HepG2 (cell line): Measurements from ENCODE around the gene GNPDA2. TPM values are rescaled to one million over a fixed set of nuclear protein-coding genes. Genes with fewer than 3 reads are reported as not detected.

Experiments
- ATAC-seq: fragments of 200-7000 bp; cut with Tn5 transposase; 3 replicates; pipeline ENCODE4 v1.9.1; 2020; ENCODE audit warnings: mild to moderate bottlenecking, moderate library complexity
- BruUV-seq: library from RNA; stranded (reverse); fragments of 400-500 nt; replicated peaks from 2 replicates; lab custom pipeline; 2021; lab: Mats Ljungman, UMichigan
- CTCF ChIA-PET: fragments of 300-600 bp; formaldehyde crosslinking; extraction: SDS; loops from one replicate; lab custom pipeline; 2021; ENCODE audit warnings: low total read pairs, inconsistent platforms, low intra/inter-chr PET ratio; lab: Yijun Ruan, JAX
- POLR2A ChIA-PET: fragments of 350-600 bp; sonication (Branson Sonifier 250); formaldehyde crosslinking; loops from one replicate; lab custom pipeline; 2020; ENCODE audit warnings: antibody characterized with exemption, inconsistent platforms; lab: Yijun Ruan, JAX
- DNase-seq: peaks from one replicate; pipeline ENCODE4 v3.0.0-alpha.2; 2015; ENCODE audit warnings: low spot score
- FAIRE-seq: peaks from 3 replicates; lab custom pipeline; 2011; peaks lifted over from hg19 to GRCh38; lab: Jason Lieb, UNC
- H2AFZ ChIP-seq: one replicate; pipeline ENCODE4 v1.6.1; 2011; ENCODE audit warnings: low read length, inconsistent platforms
- H3K27ac ChIP-seq: fragments of 300-600 bp; 3 replicates; pipeline ENCODE4 v1.8.0; 2011; ENCODE audit warnings: mixed run types, mild to moderate bottlenecking, mixed read lengths, low read length, inconsistent platforms; ENCODE audit not compliant: insufficient read depth; ENCODE audit errors: extremely low read length
- H3K27me3 ChIP-seq, 2 experiments: fragments of 200-600 bp in 1 of 2; 2 replicates in 1 of 2; 3 replicates in 1 of 2; pipeline versions ENCODE4 v1.6.0 to v1.8.0; 2011; ENCODE audit warnings: low read length in 2 of 2, mild to moderate bottlenecking in 2 of 2, moderate library complexity in 2 of 2, inconsistent platforms in 1 of 2; ENCODE audit not compliant: insufficient read depth in 2 of 2, control insufficient read depth in 1 of 2
- H3K36me3 ChIP-seq, 2 experiments: fragments of 200-600 bp in 1 of 2; replicated peaks in 1 of 2; 2 replicates in 1 of 2; 3 replicates in 1 of 2; pipeline versions ENCODE4 v1.5.1 to v1.8.0; 2011; ENCODE audit warnings: low read length in 2 of 2, inconsistent platforms in 1 of 2; ENCODE audit not compliant: insufficient read depth in 2 of 2, control insufficient read depth in 1 of 2
- H3K4me1 ChIP-seq: 2 replicates; pipeline ENCODE4 v1.5.1; 2012; ENCODE audit warnings: low read length, inconsistent platforms; ENCODE audit not compliant: insufficient read depth
- H3K4me2 ChIP-seq: 2 replicates; pipeline ENCODE4 v1.6.0; 2011; ENCODE audit warnings: low read depth, low read length, inconsistent platforms
- H3K4me3 ChIP-seq, 3 experiments: fragments of 200-600 bp in 1 of 3; sonication (generic), shearing (Covaris generic) in 1 of 3; replicated peaks in 1 of 3; 2 replicates each; pipeline ENCODE4 v1.5.1; 2011 to 2016; ENCODE audit warnings: low read length in 3 of 3, inconsistent platforms in 2 of 3, low read depth in 2 of 3, mild to moderate bottlenecking in 2 of 3, control low read depth in 1 of 3, mixed read lengths in 1 of 3; ENCODE audit not compliant: insufficient read depth in 1 of 3
- H3K79me2 ChIP-seq: one replicate; pipeline ENCODE4 v1.6.1; 2011; ENCODE audit warnings: low read length, inconsistent platforms; ENCODE audit not compliant: insufficient read depth
- H3K9ac ChIP-seq: 2 replicates; pipeline ENCODE4 v1.6.0; 2011; ENCODE audit warnings: mild to moderate bottlenecking, low read depth, low read length, inconsistent platforms; ENCODE audit not compliant: insufficient read depth
- H3K9me3 ChIP-seq: 2 replicates; pipeline ENCODE4 v1.5.1; 2012; ENCODE audit warnings: mild to moderate bottlenecking, low read length
- H4K20me1 ChIP-seq: 2 replicates; pipeline ENCODE4 v1.6.0; 2011; ENCODE audit warnings: inconsistent platforms, mild to moderate bottlenecking, low read length, moderate library complexity; ENCODE audit not compliant: insufficient read depth
- ATF7-NPFF ChIP-seq: sonication (generic); formaldehyde crosslinking; IDR thresholded peaks from 2 replicates; pipeline ENCODE4 v1.8.1; 2023; ENCODE audit warnings: mild to moderate bottlenecking, low read depth, missing genetic modification reagents, moderate library complexity
- BRD4 ChIP-seq: sonication (generic); formaldehyde crosslinking; IDR thresholded peaks from 2 replicates; pipeline ENCODE4 v1.4.0; 2020; ENCODE audit warnings: missing genetic modification reagents
- EHMT2 ChIP-seq: fragments of 200-600 bp; sonication (generic); IDR thresholded peaks from 2 replicates; pipeline ENCODE4 v1.7.0; 2017; ENCODE audit warnings: antibody characterized with exemption, low read depth, low read length, borderline replicate concordance
- FOSL2 ChIP-seq: sonication (generic); formaldehyde crosslinking; IDR thresholded peaks from 2 replicates; pipeline ENCODE4 v1.4.0; 2020; ENCODE audit warnings: missing genetic modification reagents
- FOXC1 ChIP-seq: sonication (generic); formaldehyde crosslinking; IDR thresholded peaks from 2 replicates; pipeline ENCODE4 v1.8.0; 2022; ENCODE audit warnings: mild to moderate bottlenecking, missing genetic modification reagents, borderline replicate concordance
- MED13 ChIP-seq: sonication (generic); formaldehyde crosslinking; IDR thresholded peaks from 2 replicates; pipeline ENCODE4 v1.5.0; 2020; ENCODE audit warnings: missing genetic modification reagents
- MTA3 ChIP-seq: sonication (generic); formaldehyde crosslinking; IDR thresholded peaks from 2 replicates; pipeline ENCODE4 v1.4.0; 2020; ENCODE audit warnings: missing genetic modification reagents
- NCOR1 ChIP-seq: fragments of 200-600 bp; sonication (generic); IDR thresholded peaks from 2 replicates; pipeline ENCODE4 v1.7.0; 2017; ENCODE audit warnings: antibody characterized with exemption, low read length, borderline replicate concordance
- SALL2 ChIP-seq: sonication (generic); formaldehyde crosslinking; IDR thresholded peaks from 2 replicates; pipeline ENCODE4 v1.8.1; 2023; ENCODE audit warnings: mild to moderate bottlenecking, missing genetic modification reagents, inconsistent platforms
- SATB2 ChIP-seq: sonication (generic); formaldehyde crosslinking; IDR thresholded peaks from 2 replicates; pipeline ENCODE4 v1.5.0; 2020; ENCODE audit warnings: missing genetic modification reagents
- SIN3A ChIP-seq: IDR thresholded peaks from 2 replicates; pipeline ENCODE4 v1.6.1; 2011; ENCODE audit warnings: low read depth, mild to moderate bottlenecking, control low read depth, low read length, borderline replicate concordance
- SMARCC2 ChIP-seq: fragments of 450-650 bp; IDR thresholded peaks from 2 replicates; pipeline ENCODE4 v1.6.1; 2017; ENCODE audit warnings: antibody characterized with exemption, mild to moderate bottlenecking
- SOX13 ChIP-seq, 3 experiments: fragments of 450-650 bp in 1 of 3; sonication (generic) in 1 of 3; formaldehyde crosslinking in 1 of 3; IDR thresholded peaks in 2 of 3; conservative IDR thresholded peaks in 1 of 3; 2 replicates each; pipeline versions ENCODE4 v1.5.0 to v1.6.1; 2016 to 2020; ENCODE audit warnings: antibody characterized with exemption in 1 of 3, mild to moderate bottlenecking in 1 of 3, missing compliant biosample characterization in 1 of 3, missing genetic modification reagents in 1 of 3, moderate library complexity in 1 of 3
- U2AF2 ChIP-seq: fragments of 200-400 bp; formaldehyde crosslinking; IDR thresholded peaks from 2 replicates; pipeline ENCODE4 v1.6.1; 2017; ENCODE audit warnings: low read depth, mild to moderate bottlenecking, low read length
- ZBTB20 ChIP-seq: sonication (generic); formaldehyde crosslinking; IDR thresholded peaks from 2 replicates; pipeline ENCODE4 v1.8.1; 2023; ENCODE audit warnings: missing genetic modification reagents, low read depth, mild to moderate bottlenecking, borderline replicate concordance
- ZNF564 ChIP-seq: sonication (generic); formaldehyde crosslinking; IDR thresholded peaks from 2 replicates; pipeline ENCODE4 v1.8.1; 2023; ENCODE audit warnings: mild to moderate bottlenecking, missing genetic modification reagents
- ZNF768 ChIP-seq: sonication (generic); formaldehyde crosslinking; IDR thresholded peaks from 2 replicates; pipeline ENCODE4 v1.4.0; 2020; ENCODE audit warnings: missing genetic modification reagents
- ZNF883 ChIP-seq: sonication (generic); formaldehyde crosslinking; IDR thresholded peaks from 2 replicates; pipeline ENCODE4 v1.5.1; 2020; ENCODE audit warnings: mild to moderate bottlenecking, missing genetic modification reagents; ENCODE audit errors: not compliant biosample characterization
- WGBS: methylation state at CpG from one replicate; pipeline ENCODE4 v1.1.6; 2017; ENCODE audit warnings: low lambda C conversion rate; 5-methylcytosine and 5-hydroxymethylcytosine counted together
- in situ Hi-C: cut with HindIII; loops from 2 replicates; pipeline ENCODE4 v1.10.0; 2017; ENCODE audit warnings: low pct_unique_long_range_greater_than_20kb; ENCODE audit not compliant: extremely low pct_ligation_motif_present
- intact Hi-C: fragments of 100-400 bp; cut with micrococcal nuclease; formaldehyde crosslinking; loops from one replicate; pipeline ENCODE4 v1.10.0; 2022; ENCODE audit not compliant: unreplicated experiment
- polyA plus RNA-seq, 8 experiments: library from polyadenylated mRNA; depleted of rRNA in 3 of 8; stranded (reverse) in 7 of 8; unstranded in 1 of 8; fragments of >200 nt; fragmentation: Illumina TruSeq in 4 of 8; extraction: Trizol in 4 of 8; gene quantifications; 2 replicates each; pipeline versions ENCODE4 v1.2.1 to v1.2.3, GENCODE V29; 2011 to 2016; ENCODE audit warnings: low read depth in 4 of 8, missing spikeins in 1 of 8, mixed read lengths in 1 of 8; ENCODE audit not compliant: insufficient read depth in 1 of 8
- total RNA-seq, 5 experiments: library from RNA; depleted of rRNA; stranded (reverse); fragments of >200 nt; fragmentation: Illumina TruSeq; extraction: Trizol; gene quantifications; 2 replicates each; pipeline ENCODE4 v1.2.3, GENCODE V29; 2016; ENCODE audit warnings: low read depth in 1 of 5
- TF ChIP-seq, protein P1 (sequence below): sonication (generic); formaldehyde crosslinking; IDR thresholded peaks from 2 replicates; pipeline ENCODE4 v1.4.0; 2020; ENCODE audit warnings: missing genetic modification reagents

The GNPDA2 gene
- total and polyA plus RNA-seq, 2 of the 13 experiments (the other 11 are each of a cell fraction or from before 2014, with no cell fraction given): 5.4 to 9.0 TPM

DNA sequence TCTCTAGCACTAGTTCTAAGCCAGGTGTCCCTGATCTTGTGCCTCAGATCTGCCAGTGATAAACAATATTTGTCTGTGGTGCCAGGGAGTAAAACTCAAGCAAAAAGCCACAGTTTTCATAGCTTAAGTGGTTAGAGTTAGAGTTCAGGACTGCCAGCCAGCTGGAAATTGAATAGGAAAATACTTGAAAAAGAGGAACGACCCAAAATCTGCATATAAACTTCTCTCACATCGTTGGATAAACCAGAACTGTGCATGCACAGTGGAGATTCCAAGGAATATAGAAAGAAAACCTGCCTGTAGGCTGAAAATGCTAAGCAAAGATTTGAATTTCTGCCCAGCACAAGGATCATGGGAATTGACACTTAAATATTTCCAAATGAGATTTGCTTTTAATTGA is 35.0 kb upstream of the GNPDA2 start:
- ChIA-PET POLR2A (no interaction called here), CTCF (no interaction called here)
- TF ChIP-seq BRD4 (CRISPR knock-in tag) (no peak), SIN3A (no peak), SOX13 (IDR thresholded peaks at IDR 0.05) (no peak), SOX13 (CRISPR knock-in tag; conservative IDR thresholded peaks at IDR 0.05 in 1 of 2, IDR thresholded peaks at IDR 0.05 in 1 of 2) (no peak), SATB2 (CRISPR knock-in tag) (no peak), MED13 (CRISPR knock-in tag) (no peak), MTA3 (CRISPR knock-in tag) (no peak), EHMT2 (no peak), ZNF883 (no peak), SALL2 (CRISPR knock-in tag) (no peak), U2AF2 (no peak), FOXC1 (no peak), ATF7-NPFF (CRISPR knock-in tag) (no peak), ZBTB20 (CRISPR knock-in tag) (no peak), NCOR1 (no peak), ZNF564 (CRISPR knock-in tag) (no peak), SMARCC2 (no peak), ZNF768 (no peak), FOSL2 (no peak)
- TF ChIP-seq, protein P1, sequence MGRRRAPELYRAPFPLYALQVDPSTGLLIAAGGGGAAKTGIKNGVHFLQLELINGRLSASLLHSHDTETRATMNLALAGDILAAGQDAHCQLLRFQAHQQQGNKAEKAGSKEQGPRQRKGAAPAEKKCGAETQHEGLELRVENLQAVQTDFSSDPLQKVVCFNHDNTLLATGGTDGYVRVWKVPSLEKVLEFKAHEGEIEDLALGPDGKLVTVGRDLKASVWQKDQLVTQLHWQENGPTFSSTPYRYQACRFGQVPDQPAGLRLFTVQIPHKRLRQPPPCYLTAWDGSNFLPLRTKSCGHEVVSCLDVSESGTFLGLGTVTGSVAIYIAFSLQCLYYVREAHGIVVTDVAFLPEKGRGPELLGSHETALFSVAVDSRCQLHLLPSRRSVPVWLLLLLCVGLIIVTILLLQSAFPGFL (CRISPR knock-in tag): no peak
- FAIRE-seq (no peak), DNase-seq (no peak), ATAC-seq (no peak)
- no TSS peak for BruUV-seq
- no peak overlapping the region for H3K4me3 ChIP-seq
- H3K27ac ChIP-seq: no peak overlapping the region
- H2AFZ ChIP-seq: no peak overlapping the region
- H3K9ac ChIP-seq: no peak overlapping the region
- H3K4me1 ChIP-seq: no peaks in the 10 kb centered on the region
- intact Hi-C loops: loop anchor here (5.0 kb wide), 2 partner anchors 166 to 1886 kb away; no protein-coding TSS in a partner anchor
- no peaks in the 10 kb centered on the region for H3K9me3 ChIP-seq
- 0% methylated on average over 2 of the region's 2 CpGs for WGBS
- H3K79me2 ChIP-seq: no peaks in the 10 kb centered on the region
- no peaks in the 10 kb centered on the region for H3K36me3 ChIP-seq
- no peaks in the 10 kb centered on the region for H4K20me1 ChIP-seq
- H3K27me3 ChIP-seq: no peaks in the 10 kb centered on the region; a peak in 1 of 5 replicates
- no peak overlapping the region for H3K4me2 ChIP-seq
- in situ Hi-C loops: loop anchor here (25.0 kb wide), 1 partner anchor 1501 kb away; no protein-coding TSS in a partner anchor
